NCI-H524 (cell line): ENCODE data around the gene MYCBP.
A peak's percentile ranks its signal among the peaks of the same experiment; 100 is the strongest.

Experiments
- DNase-seq, 2 experiments: peaks; one replicate each; lab custom pipeline; 2025; lab: John Stamatoyannopoulos, UW

MYCBP gene

GRCh38 chr1:38820860-38821259 lies 52.3 kb downstream of the MYCBP start:
- no peak for DNase-seq

- no peak for DNase-seq
These were observed 53.6 kb downstream of the MYCBP start for GRCh38 chr1:38819516-38819915.

GRCh38 chr1:38819040-38819439 lies 54.1 kb downstream of the MYCBP start:
- DNase-seq: no peak

- peak in 1 of 2 experiments; percentile 62 for DNase-seq
These were observed 54.8 kb downstream of the MYCBP start for GRCh38 chr1:38818175-38818976.

- no peak for DNase-seq
These were observed 55.6 kb downstream of the MYCBP start for GRCh38 chr1:38817267-38818174.

GRCh38 chr1:38815903-38816627 lies 57.1 kb downstream of the MYCBP start:
- DNase-seq: peak in 1 of 2 experiments; percentile 66

GRCh38 chr1:38814984-38815464 lies 58.1 kb downstream of the MYCBP start:
- no peak for DNase-seq

- DNase-seq: no peak
These were observed 58.6 kb downstream of the MYCBP start for GRCh38 chr1:38814444-38814983.

- no peak for DNase-seq
These were observed 60.2 kb downstream of the MYCBP start for GRCh38 chr1:38812981-38813380.
